Smooth muscle cell (in vitro differentiated cells): Measurements from ENCODE around the gene RNF2. TPM values are rescaled to one million over a fixed set of nuclear protein-coding genes. Genes with fewer than 3 reads are reported as not detected.

ENCODE experiments used
- DNase-seq: peaks from one replicate; lab custom pipeline; 2025; ENCODE audit not compliant: unreplicated experiment; lab: John Stamatoyannopoulos, UW
- H2AFZ ChIP-seq: fragments of 200-600 bp; sonication (generic); 2 replicates; pipeline ENCODE4 v1.6.0; 2016; ENCODE audit warnings: antibody characterized with exemption, low read depth, mild to moderate bottlenecking
- H3F3A ChIP-seq: fragments of 200-600 bp; sonication (generic); 2 replicates; pipeline ENCODE4 v1.6.0; 2017; ENCODE audit warnings: antibody characterized with exemption, low read depth
- H3K27ac ChIP-seq: fragments of 200-600 bp; sonication (generic); 2 replicates; pipeline ENCODE4 v1.5.1; 2016; ENCODE audit warnings: low read depth, mild to moderate bottlenecking
- H3K27me3 ChIP-seq: fragments of 200-600 bp; sonication (generic); 2 replicates; pipeline ENCODE4 v1.6.1; 2016; ENCODE audit warnings: low read depth, mild to moderate bottlenecking
- H3K36me3 ChIP-seq: fragments of 200-600 bp; sonication (generic); 2 replicates; pipeline ENCODE4 v1.5.1; 2016; ENCODE audit warnings: low read depth
- H3K4me1 ChIP-seq: fragments of 200-600 bp; sonication (generic); 2 replicates; pipeline ENCODE4 v1.5.1; 2016; ENCODE audit warnings: low read depth
- H3K4me2 ChIP-seq: fragments of 200-600 bp; sonication (generic); 2 replicates; pipeline ENCODE4 v1.6.0; 2016; ENCODE audit warnings: mild to moderate bottlenecking
- H3K4me3 ChIP-seq: fragments of 200-600 bp; sonication (generic); 2 replicates; pipeline ENCODE4 v1.5.1; 2016; ENCODE audit warnings: mild to moderate bottlenecking
- H3K79me2 ChIP-seq: fragments of 200-600 bp; sonication (generic); 2 replicates; pipeline ENCODE4 v1.6.0; 2016; ENCODE audit warnings: low read depth, mild to moderate bottlenecking
- H3K9ac ChIP-seq: fragments of 200-600 bp; sonication (generic); 2 replicates; pipeline ENCODE4 v1.6.0; 2016; ENCODE audit warnings: low read depth
- H3K9me3 ChIP-seq: fragments of 200-600 bp; sonication (generic); replicated peaks from 2 replicates; pipeline ENCODE4 v1.5.1; 2016; ENCODE audit warnings: low read depth
- H4K20me1 ChIP-seq: fragments of 200-600 bp; sonication (generic); 2 replicates; pipeline ENCODE4 v1.6.0; 2016; ENCODE audit warnings: low read depth
- WGBS: methylation state at CpG from one replicate; pipeline ENCODE4 v1.1.7; 2016; ENCODE audit warnings: low lambda C conversion rate; 5-methylcytosine and 5-hydroxymethylcytosine counted together
- polyA plus RNA-seq: library from polyadenylated mRNA; unstranded; fragments of >200 nt; fragmentation: Nextera tagmentation; extraction: Ambion mirVana; gene quantifications from 2 replicates; pipeline ENCODE4 v1.2.1, GENCODE V29; 2016
- total RNA-seq: library from RNA; depleted of rRNA; stranded (reverse); fragments of >200 nt; gene quantifications from 2 replicates; pipeline ENCODE4 v1.2.3, GENCODE V29; 2014
- TF ChIP-seq, protein P1 (sequence below): fragments of 200-600 bp; sonication (generic); IDR thresholded peaks from 2 replicates; pipeline ENCODE4 v1.5.1; 2017; ENCODE audit warnings: borderline replicate concordance, mild to moderate bottlenecking, antibody characterized with exemption; ENCODE audit not compliant: insufficient read depth, poor library complexity, severe bottlenecking

The RNF2 gene
- total and polyA plus RNA-seq, 2 experiments from 2014 or later: 34.6 to 41.2 TPM

DNA sequence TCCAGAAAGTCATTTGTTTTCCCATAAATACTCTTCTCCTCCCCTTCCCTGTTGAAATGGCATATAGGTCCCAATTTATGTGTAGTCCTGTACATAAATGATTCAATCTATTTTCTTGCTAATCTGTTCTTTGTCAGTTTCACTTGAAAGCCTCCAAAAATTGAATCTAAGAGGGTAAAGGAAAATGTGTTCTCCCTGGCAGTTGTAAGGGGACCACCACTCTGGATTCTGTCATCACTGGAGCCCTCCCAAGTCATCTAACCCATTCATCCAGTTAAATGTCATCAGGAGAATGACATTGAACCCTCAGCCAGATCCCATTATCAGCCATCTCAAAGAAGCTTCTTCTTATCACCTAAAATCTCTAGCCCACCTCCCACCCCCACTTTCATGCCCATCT lies 35.0 kb upstream of the RNF2 start:
- no peaks in the 10 kb centered on the region for H3K9me3 ChIP-seq
- no peak overlapping the region for H3K27ac ChIP-seq
- no peak overlapping the region for H3K9ac ChIP-seq
- no peak for DNase-seq
- H3K4me3 ChIP-seq: no peak overlapping the region
- H3K4me1 ChIP-seq: no peaks in the 10 kb centered on the region
- H4K20me1 ChIP-seq: no peaks in the 10 kb centered on the region
- H3K4me2 ChIP-seq: no peak overlapping the region
- H3F3A ChIP-seq: no peaks in the 10 kb centered on the region
- H3K36me3 ChIP-seq: no peaks in the 10 kb centered on the region
- TF ChIP-seq, protein P1, sequence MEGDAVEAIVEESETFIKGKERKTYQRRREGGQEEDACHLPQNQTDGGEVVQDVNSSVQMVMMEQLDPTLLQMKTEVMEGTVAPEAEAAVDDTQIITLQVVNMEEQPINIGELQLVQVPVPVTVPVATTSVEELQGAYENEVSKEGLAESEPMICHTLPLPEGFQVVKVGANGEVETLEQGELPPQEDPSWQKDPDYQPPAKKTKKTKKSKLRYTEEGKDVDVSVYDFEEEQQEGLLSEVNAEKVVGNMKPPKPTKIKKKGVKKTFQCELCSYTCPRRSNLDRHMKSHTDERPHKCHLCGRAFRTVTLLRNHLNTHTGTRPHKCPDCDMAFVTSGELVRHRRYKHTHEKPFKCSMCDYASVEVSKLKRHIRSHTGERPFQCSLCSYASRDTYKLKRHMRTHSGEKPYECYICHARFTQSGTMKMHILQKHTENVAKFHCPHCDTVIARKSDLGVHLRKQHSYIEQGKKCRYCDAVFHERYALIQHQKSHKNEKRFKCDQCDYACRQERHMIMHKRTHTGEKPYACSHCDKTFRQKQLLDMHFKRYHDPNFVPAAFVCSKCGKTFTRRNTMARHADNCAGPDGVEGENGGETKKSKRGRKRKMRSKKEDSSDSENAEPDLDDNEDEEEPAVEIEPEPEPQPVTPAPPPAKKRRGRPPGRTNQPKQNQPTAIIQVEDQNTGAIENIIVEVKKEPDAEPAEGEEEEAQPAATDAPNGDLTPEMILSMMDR: no peak
- H3K27me3 ChIP-seq: no peaks in the 10 kb centered on the region
- no peaks in the 10 kb centered on the region for H3K79me2 ChIP-seq
- no peak overlapping the region for H2AFZ ChIP-seq

DNA sequence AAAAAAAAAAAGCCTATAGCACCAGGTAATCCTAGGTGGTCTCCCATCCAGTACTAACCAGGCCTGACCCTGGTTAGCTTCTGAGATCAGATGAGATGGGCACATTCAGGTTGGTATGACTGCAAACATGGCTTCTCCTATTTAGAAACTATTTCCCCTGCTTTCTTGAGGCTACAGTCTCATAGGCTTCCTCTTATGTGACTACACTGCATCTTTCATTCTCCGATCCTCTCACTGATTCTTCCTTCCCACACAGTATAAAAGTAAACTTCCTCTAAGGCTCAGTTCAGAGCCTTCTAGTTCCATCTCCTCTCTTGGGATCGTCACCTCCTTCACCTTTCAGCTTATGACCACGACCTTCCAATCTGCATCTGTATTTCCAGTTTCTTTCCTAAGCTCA lies 30.4 kb upstream of the RNF2 start:
- 69% methylated on average over 3 of the region's 3 CpGs for WGBS
- no peaks in the 10 kb centered on the region for H3F3A ChIP-seq
- TF ChIP-seq, protein P1: no peak
- no peak overlapping the region for H3K9ac ChIP-seq
- no peak overlapping the region for H3K27ac ChIP-seq
- no peak for DNase-seq
- H3K36me3 ChIP-seq: no peaks in the 10 kb centered on the region
- H2AFZ ChIP-seq: no peak overlapping the region
- H3K79me2 ChIP-seq: no peaks in the 10 kb centered on the region
- H3K4me3 ChIP-seq: no peak overlapping the region
- no peaks in the 10 kb centered on the region for H3K4me1 ChIP-seq
- H4K20me1 ChIP-seq: no peaks in the 10 kb centered on the region
- H3K9me3 ChIP-seq: no peaks in the 10 kb centered on the region
- H3K4me2 ChIP-seq: no peak overlapping the region
- no peaks in the 10 kb centered on the region for H3K27me3 ChIP-seq

DNA sequence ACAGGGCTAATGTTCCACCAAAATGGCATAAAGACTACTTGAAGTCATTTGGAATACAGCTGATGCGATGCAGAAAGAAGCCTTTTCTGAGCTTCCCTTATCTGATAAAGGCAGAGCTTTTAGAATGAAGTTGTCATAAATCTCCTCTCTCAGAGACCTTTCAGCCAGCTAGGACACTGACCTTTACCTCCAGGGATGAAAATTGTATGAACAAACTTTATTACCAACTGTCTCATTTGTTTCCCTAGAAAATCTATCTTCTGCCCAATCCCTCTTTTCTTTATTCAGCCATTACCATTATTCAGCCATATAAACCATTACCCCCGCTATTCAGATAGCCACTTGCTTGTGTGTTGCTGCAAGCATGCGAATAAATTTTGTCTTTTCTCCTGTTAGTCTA lies 29.7 kb upstream of the RNF2 start:
- Histone ChIP-seq H4K20me1 (no peaks in the 10 kb centered on the region), H3K9me3 (no peaks in the 10 kb centered on the region), H2AFZ (no peak overlapping the region), H3K9ac (no peak overlapping the region), H3K79me2 (no peaks in the 10 kb centered on the region), H3K4me3 (no peak overlapping the region), H3K4me1 (no peaks in the 10 kb centered on the region), H3K36me3 (no peaks in the 10 kb centered on the region), H3K4me2 (no peak overlapping the region), H3K27ac (peak overlapping the region; percentile 70), H3K27me3 (no peaks in the 10 kb centered on the region), H3F3A (no peaks in the 10 kb centered on the region)
- 74% methylated on average over 3 of the region's 3 CpGs for WGBS
- no peak for DNase-seq
- TF ChIP-seq, protein P1: no peak

DNA sequence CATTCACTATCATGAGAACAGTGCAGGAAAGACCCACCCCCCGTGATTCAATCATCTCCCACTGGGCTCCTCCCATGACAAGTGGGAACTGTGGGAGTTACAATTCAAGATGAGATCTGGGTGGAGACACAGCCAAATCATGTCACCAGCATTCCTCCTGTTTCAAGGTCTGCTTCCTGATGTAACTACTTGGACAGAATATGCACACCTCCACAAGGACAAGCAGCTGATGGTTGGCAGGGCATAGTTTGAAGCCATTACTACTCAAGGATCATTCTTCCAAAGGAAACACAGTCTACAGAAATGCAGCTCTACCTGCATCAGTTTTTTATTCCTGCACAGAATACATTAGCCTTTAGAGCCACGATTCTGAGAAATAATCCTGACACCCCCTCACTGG lies 28.5 kb upstream of the RNF2 start:
- Histone ChIP-seq H2AFZ (no peak overlapping the region), H3K9me3 (no peaks in the 10 kb centered on the region)

More for the DNA sequence above, 28.5 kb upstream of the RNF2 start:
- no peaks in the 10 kb centered on the region for H3K4me1 ChIP-seq
- no peak for DNase-seq
- no peaks in the 10 kb centered on the region for H3F3A ChIP-seq
- H3K79me2 ChIP-seq: no peaks in the 10 kb centered on the region
- H4K20me1 ChIP-seq: no peaks in the 10 kb centered on the region
- H3K4me3 ChIP-seq: no peak overlapping the region
- H3K27me3 ChIP-seq: no peaks in the 10 kb centered on the region
- H3K9ac ChIP-seq: no peak overlapping the region
- WGBS: 80% methylated on average over 2 of the region's 2 CpGs
- peak overlapping the region; percentile 70 for H3K27ac ChIP-seq
- no peak overlapping the region for H3K4me2 ChIP-seq
- TF ChIP-seq, protein P1: no peak
- H3K36me3 ChIP-seq: no peaks in the 10 kb centered on the region
